MM.1S (cell line): Measurements from ENCODE around the gene USF1.

Experiments used
- DNase-seq: peaks from one replicate; pipeline ENCODE4 v3.0.0-alpha.2; 2015
- H2AFZ ChIP-seq: fragments of 300-600 bp; sonication (generic); 2 replicates; pipeline ENCODE4 v1.6.0; 2016; ENCODE audit warnings: antibody characterized with exemption, low read length
- H3F3A ChIP-seq: fragments of 300-600 bp; sonication (generic); 2 replicates; pipeline ENCODE4 v1.6.1; 2016; ENCODE audit warnings: mild to moderate bottlenecking, antibody characterized with exemption, low read length, moderate library complexity, mixed read lengths; ENCODE audit not compliant: insufficient read depth
- H3K27ac ChIP-seq: fragments of 300-600 bp; sonication (generic); 2 replicates; pipeline ENCODE4 v1.5.1; 2016; ENCODE audit warnings: mild to moderate bottlenecking, low read length
- H3K27me3 ChIP-seq: fragments of 300-600 bp; sonication (generic); replicated peaks from 2 replicates; pipeline ENCODE4 v1.6.0; 2016; ENCODE audit warnings: low read length; ENCODE audit not compliant: insufficient read depth
- H3K36me3 ChIP-seq: fragments of 300-600 bp; sonication (generic); replicated peaks from 2 replicates; pipeline ENCODE4 v1.6.1; 2016; ENCODE audit warnings: mild to moderate bottlenecking, low read length, mixed read lengths; ENCODE audit not compliant: insufficient read depth
- H3K4me1 ChIP-seq: fragments of 300-600 bp; sonication (generic); 2 replicates; pipeline ENCODE4 v1.6.1; 2016; ENCODE audit warnings: low read length, mixed read lengths
- H3K4me2 ChIP-seq: fragments of 300-600 bp; sonication (generic); 2 replicates; pipeline ENCODE4 v1.6.0; 2016; ENCODE audit warnings: low read depth, low read length
- H3K4me3 ChIP-seq: fragments of 300-600 bp; sonication (generic); 2 replicates; pipeline ENCODE4 v1.5.1; 2016; ENCODE audit warnings: low read length, mixed read lengths
- H3K79me2 ChIP-seq: fragments of 300-600 bp; sonication (generic); 2 replicates; pipeline ENCODE4 v1.6.1; 2016; ENCODE audit warnings: mixed run types, low read length, mixed read lengths
- H3K9ac ChIP-seq: fragments of 300-600 bp; sonication (generic); 2 replicates; pipeline ENCODE4 v1.6.1; 2016; ENCODE audit warnings: low read length, mixed read lengths
- H3K9me2 ChIP-seq: fragments of 300-600 bp; sonication (generic); replicated peaks from 2 replicates; pipeline ENCODE4 v1.6.1; 2016; ENCODE audit warnings: mild to moderate bottlenecking, low read length, mixed read lengths; ENCODE audit not compliant: insufficient read depth
- H3K9me3 ChIP-seq: fragments of 300-600 bp; sonication (generic); replicated peaks from 2 replicates; pipeline ENCODE4 v1.6.1; 2016; ENCODE audit warnings: mild to moderate bottlenecking, low read length, mixed read lengths; ENCODE audit not compliant: insufficient read depth
- H4K20me1 ChIP-seq: fragments of 300-600 bp; sonication (generic); 2 replicates; pipeline ENCODE4 v1.6.1; 2016; ENCODE audit warnings: mild to moderate bottlenecking, low read length, moderate library complexity, mixed read lengths; ENCODE audit not compliant: insufficient read depth
- EZH2 ChIP-seq: fragments of 300-600 bp; sonication (generic); optimal IDR thresholded peaks from 2 replicates; pipeline ENCODE3; 2017; ENCODE audit warnings: low read depth, mild to moderate bottlenecking, antibody characterized with exemption, low read length, mixed read lengths
- EZH2phosphoT487 ChIP-seq: fragments of 300-600 bp; sonication (generic); IDR thresholded peaks from 2 replicates; pipeline ENCODE4 v1.6.1; 2018; ENCODE audit warnings: antibody characterized with exemption, low read length
- TF ChIP-seq, protein P1 (sequence below): fragments of 300-600 bp; sonication (generic); IDR thresholded peaks from 2 replicates; pipeline ENCODE4 v1.5.1; 2016; ENCODE audit warnings: antibody characterized with exemption, low read length, mixed read lengths

Gene USF1

DNA sequence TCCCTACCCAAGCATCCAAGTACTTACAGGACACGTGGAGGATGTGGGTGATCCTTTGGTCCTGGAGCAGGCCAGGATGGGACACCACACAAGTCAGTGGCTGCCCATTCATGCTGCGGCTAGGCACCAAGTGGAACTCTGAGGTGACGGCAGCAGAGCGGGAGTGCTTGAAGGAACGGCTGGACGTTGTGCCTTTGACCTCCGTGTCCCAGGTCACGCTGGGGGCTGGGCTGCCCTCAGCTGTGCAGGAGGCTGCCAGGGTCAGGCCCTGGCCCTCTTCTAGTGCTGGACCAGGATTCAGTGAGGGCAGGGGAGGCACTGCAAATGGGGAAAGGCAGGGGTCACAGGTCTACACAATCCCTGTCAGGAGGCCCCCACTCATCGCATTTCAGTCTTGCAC lies 31.6 kb upstream of the USF1 start:
- Histone ChIP-seq H3K9ac (no peak overlapping the region), H3K4me2 (no peak overlapping the region), H3K9me2 (no peaks in the 10 kb centered on the region), H3K79me2 (no peaks in the 10 kb centered on the region), H3K36me3 (no peaks in the 10 kb centered on the region), H4K20me1 (no peaks in the 10 kb centered on the region), H3K4me1 (no peaks in the 10 kb centered on the region), H3K9me3 (no peaks in the 10 kb centered on the region), H3F3A (no peaks in the 10 kb centered on the region), H3K27ac (no peak overlapping the region), H3K27me3 (no peaks in the 10 kb centered on the region), H2AFZ (no peak overlapping the region), H3K4me3 (no peak overlapping the region)
- no peak for DNase-seq
- TF ChIP-seq, protein P1, sequence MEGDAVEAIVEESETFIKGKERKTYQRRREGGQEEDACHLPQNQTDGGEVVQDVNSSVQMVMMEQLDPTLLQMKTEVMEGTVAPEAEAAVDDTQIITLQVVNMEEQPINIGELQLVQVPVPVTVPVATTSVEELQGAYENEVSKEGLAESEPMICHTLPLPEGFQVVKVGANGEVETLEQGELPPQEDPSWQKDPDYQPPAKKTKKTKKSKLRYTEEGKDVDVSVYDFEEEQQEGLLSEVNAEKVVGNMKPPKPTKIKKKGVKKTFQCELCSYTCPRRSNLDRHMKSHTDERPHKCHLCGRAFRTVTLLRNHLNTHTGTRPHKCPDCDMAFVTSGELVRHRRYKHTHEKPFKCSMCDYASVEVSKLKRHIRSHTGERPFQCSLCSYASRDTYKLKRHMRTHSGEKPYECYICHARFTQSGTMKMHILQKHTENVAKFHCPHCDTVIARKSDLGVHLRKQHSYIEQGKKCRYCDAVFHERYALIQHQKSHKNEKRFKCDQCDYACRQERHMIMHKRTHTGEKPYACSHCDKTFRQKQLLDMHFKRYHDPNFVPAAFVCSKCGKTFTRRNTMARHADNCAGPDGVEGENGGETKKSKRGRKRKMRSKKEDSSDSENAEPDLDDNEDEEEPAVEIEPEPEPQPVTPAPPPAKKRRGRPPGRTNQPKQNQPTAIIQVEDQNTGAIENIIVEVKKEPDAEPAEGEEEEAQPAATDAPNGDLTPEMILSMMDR: no peak
- TF ChIP-seq EZH2 (no peak), EZH2phosphoT487 (no peak)

GRCh38 chr1:161076410-161076809 lies 30.6 kb upstream of the USF1 start:
- Histone ChIP-seq H3K9me2 (no peaks in the 10 kb centered on the region), H3K4me2 (no peak overlapping the region), H3K79me2 (no peaks in the 10 kb centered on the region), H3K27ac (no peak overlapping the region), H3K4me3 (no peak overlapping the region), H3K9me3 (no peaks in the 10 kb centered on the region), H3K4me1 (peaks cover under 1% of the 10 kb centered on the region; the same call in 1 of the 2 replicates), H4K20me1 (no peaks in the 10 kb centered on the region), H3F3A (no peaks in the 10 kb centered on the region), H3K27me3 (no peaks in the 10 kb centered on the region), H3K36me3 (no peaks in the 10 kb centered on the region), H3K9ac (no peak overlapping the region), H2AFZ (no peak overlapping the region)
- TF ChIP-seq EZH2 (no peak), EZH2phosphoT487 (no peak)
- TF ChIP-seq, protein P1: no peak
- no peak for DNase-seq

DNA sequence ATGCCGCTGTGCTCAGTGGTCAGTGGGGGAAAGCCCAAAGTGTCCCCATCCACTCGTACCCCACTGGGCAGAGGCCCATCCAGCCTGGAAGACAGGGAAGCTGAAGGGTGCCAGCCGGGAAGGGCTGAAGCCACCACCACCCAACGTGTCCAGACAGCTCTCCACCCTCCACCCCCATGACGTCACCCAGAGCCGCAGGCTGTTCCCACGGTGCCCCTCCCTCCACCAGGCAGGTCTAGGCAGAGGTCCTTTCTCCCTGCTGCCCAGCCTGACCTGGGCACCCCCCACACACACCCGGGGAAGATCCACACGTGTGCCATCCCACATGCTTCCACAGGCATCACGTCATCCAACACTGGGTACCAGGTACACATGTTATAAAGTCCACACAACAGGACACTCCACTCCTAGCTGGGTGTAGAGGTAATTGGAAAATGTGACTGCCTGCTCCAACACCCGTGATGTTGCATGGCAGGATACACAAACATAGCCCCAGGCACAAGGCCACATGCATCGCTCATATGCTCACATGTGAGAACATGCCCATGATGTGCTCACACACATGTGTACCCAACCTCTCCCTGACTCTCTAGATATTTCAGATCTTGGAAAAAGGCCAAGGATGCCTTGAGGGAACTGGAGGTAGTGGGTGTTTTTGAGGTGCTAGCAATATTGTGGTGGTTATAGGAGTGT lies 29.0 kb upstream of the USF1 start:
- H3K4me2 ChIP-seq: no peak overlapping the region
- no peak overlapping the region for H2AFZ ChIP-seq
- H3K36me3 ChIP-seq: no peaks in the 10 kb centered on the region
- no peak for DNase-seq
- no peak overlapping the region for H3K27ac ChIP-seq
- H3K4me3 ChIP-seq: no peak overlapping the region
- no peaks in the 10 kb centered on the region for H3K9me3 ChIP-seq
- no peak overlapping the region for H3K9ac ChIP-seq
- H3K9me2 ChIP-seq: no peaks in the 10 kb centered on the region
- H3F3A ChIP-seq: peaks cover 12% of the 10 kb centered on the region
- no peaks in the 10 kb centered on the region for H3K79me2 ChIP-seq
- peaks cover 15% of the 10 kb centered on the region for H3K4me1 ChIP-seq
- TF ChIP-seq EZH2phosphoT487 (no peak), EZH2 (no peak)
- TF ChIP-seq, protein P1: no peak
- H4K20me1 ChIP-seq: no peaks in the 10 kb centered on the region
- H3K27me3 ChIP-seq: no peaks in the 10 kb centered on the region
